Skeletal muscle tissue (tissue), 4 donors: ENCODE measurements around the gene ULBP3. TPM values are rescaled to one million over a fixed set of nuclear protein-coding genes. Genes with fewer than 3 reads are reported as not detected.
"Not testable (repeated sequence)": the region's sequence is repeated elsewhere in the genome, so short reads cannot be mapped to it uniquely, and the experiment has no call there.

Experiments
- H3K27ac ChIP-seq: one replicate; pipeline ENCODE4 v1.7.0; 2013; ENCODE audit warnings: mild to moderate bottlenecking, low read depth, low read length, inconsistent platforms
- H3K27me3 ChIP-seq, 3 donors: one replicate each; pipeline ENCODE4 v1.7.0; 2013; ENCODE audit warnings: low read length in 3 of 3; ENCODE audit not compliant: control insufficient read depth in 3 of 3, insufficient read depth in 3 of 3
- H3K36me3 ChIP-seq, 3 donors: one replicate each; pipeline ENCODE4 v1.7.0; 2013; ENCODE audit warnings: low read length in 3 of 3; ENCODE audit not compliant: control insufficient read depth in 3 of 3, insufficient read depth in 3 of 3
- H3K4me1 ChIP-seq, 3 donors: one replicate each; pipeline ENCODE4 v1.7.0; 2013; ENCODE audit warnings: low read length in 3 of 3, mild to moderate bottlenecking in 3 of 3; ENCODE audit not compliant: control insufficient read depth in 3 of 3, insufficient read depth in 3 of 3
- H3K4me3 ChIP-seq, 3 donors: one replicate each; pipeline ENCODE4 v1.7.0; 2013; ENCODE audit warnings: low read length in 3 of 3
- H3K9ac ChIP-seq, 3 donors: one replicate each; pipeline ENCODE4 v1.7.0; 2013; ENCODE audit warnings: low read length in 3 of 3, mild to moderate bottlenecking in 3 of 3, moderate library complexity in 2 of 3, low read depth in 1 of 3
- H3K9me3 ChIP-seq, 3 donors: one replicate each; pipeline ENCODE4 v1.7.0; 2013; ENCODE audit warnings: low read length in 3 of 3; ENCODE audit not compliant: control insufficient read depth in 3 of 3
- total RNA-seq: library from RNA; depleted of rRNA; stranded (reverse); fragments of >200 nt; gene quantifications from one replicate; pipeline ENCODE4 v1.2.3, GENCODE V29; 2014
- donor health status: Osteomylitis.

Gene ULBP3
- total RNA-seq, 1 donor from 2014 or later, result 1.0 TPM

- Histone ChIP-seq H3K4me3 (no peak overlapping the region), H3K4me1 (peaks cover 3 to 6% (median 6%) of the 10 kb centered on the region in 3 donors), H3K36me3 (no peaks in the 10 kb centered on the region), H3K9ac (no peak overlapping the region), H3K27me3 (peaks cover 2 to 5% (median 3%) of the 10 kb centered on the region in 3 donors), H3K9me3 (no peaks in the 10 kb centered on the region), H3K27ac (no peak overlapping the region)
Observed at GRCh38 chr6:150063640-150064039, 5.3 kb downstream of the ULBP3 start.

- not testable (repeated sequence) for H3K4me1 ChIP-seq, H3K9ac ChIP-seq, H3K27ac ChIP-seq, H3K36me3 ChIP-seq, H3K27me3 ChIP-seq, H3K4me3 ChIP-seq, H3K9me3 ChIP-seq
Observed at GRCh38 chr6:150059973-150060372, 8.9 kb downstream of the ULBP3 start.

GRCh38 chr6:150058986-150059385, 9.9 kb downstream of the ULBP3 start:
- H3K9ac ChIP-seq, result no peak overlapping the region
- peaks cover 3 to 6% (median 4%) of the 10 kb centered on the region in 3 donors for H3K27me3 ChIP-seq
- H3K4me1 ChIP-seq, result no peaks in the 10 kb centered on the region
- no peaks in the 10 kb centered on the region for H3K9me3 ChIP-seq
- no peak overlapping the region for H3K4me3 ChIP-seq
- H3K36me3 ChIP-seq, result no peaks in the 10 kb centered on the region
- H3K27ac ChIP-seq, result no peak overlapping the region

- H3K9me3 ChIP-seq, result no peaks in the 10 kb centered on the region
- H3K4me3 ChIP-seq, result no peak overlapping the region
- H3K36me3 ChIP-seq, result no peaks in the 10 kb centered on the region
- peaks cover 8 to 13% (median 10%) of the 10 kb centered on the region in 3 donors for H3K27me3 ChIP-seq
- no peaks in the 10 kb centered on the region for H3K4me1 ChIP-seq
- H3K9ac ChIP-seq, result no peak overlapping the region
- H3K27ac ChIP-seq, result no peak overlapping the region
Observed at GRCh38 chr6:150058231-150058792, 10.6 kb downstream of the ULBP3 start.

GRCh38 chr6:150057501-150057951, 11.4 kb downstream of the ULBP3 start:
- H3K27ac ChIP-seq, result no peak overlapping the region
- H3K9ac ChIP-seq, result no peak overlapping the region
- H3K27me3 ChIP-seq, result peaks cover 15 to 19% (median 15%) of the 10 kb centered on the region in 3 donors
- H3K9me3 ChIP-seq, result no peaks in the 10 kb centered on the region
- H3K36me3 ChIP-seq, result no peaks in the 10 kb centered on the region
- no peak overlapping the region for H3K4me3 ChIP-seq
- H3K4me1 ChIP-seq, result no peaks in the 10 kb centered on the region

GRCh38 chr6:150056916-150057315, 12.0 kb downstream of the ULBP3 start:
- Histone ChIP-seq H3K4me3 (no peak overlapping the region), H3K9me3 (no peaks in the 10 kb centered on the region), H3K4me1 (no peaks in the 10 kb centered on the region), H3K36me3 (no peaks in the 10 kb centered on the region), H3K27ac (no peak overlapping the region), H3K9ac (no peak overlapping the region), H3K27me3 (peaks cover 15 to 23% (median 21%) of the 10 kb centered on the region in 3 donors)

- Histone ChIP-seq H3K4me1 (no peaks in the 10 kb centered on the region), H3K36me3 (no peaks in the 10 kb centered on the region), H3K4me3 (no peak overlapping the region), H3K27me3 (peaks cover 17 to 25% (median 23%) of the 10 kb centered on the region in 3 donors), H3K9me3 (no peaks in the 10 kb centered on the region), H3K27ac (no peak overlapping the region), H3K9ac (no peak overlapping the region)
Observed at GRCh38 chr6:150056156-150056555, 12.8 kb downstream of the ULBP3 start.

GRCh38 chr6:150055131-150055530, 13.8 kb downstream of the ULBP3 start:
- Histone ChIP-seq H3K36me3 (no peaks in the 10 kb centered on the region), H3K4me3 (no peak overlapping the region), H3K27ac (no peak overlapping the region), H3K4me1 (no peaks in the 10 kb centered on the region), H3K9ac (no peak overlapping the region), H3K9me3 (no peaks in the 10 kb centered on the region), H3K27me3 (peaks cover 17 to 26% (median 25%) of the 10 kb centered on the region in 3 donors)

- H3K4me3 ChIP-seq, result no peak overlapping the region
- no peaks in the 10 kb centered on the region for H3K9me3 ChIP-seq
- H3K9ac ChIP-seq, result no peak overlapping the region
- H3K36me3 ChIP-seq, result no peaks in the 10 kb centered on the region
- H3K27me3 ChIP-seq, result peaks cover 17 to 26% (median 24%) of the 10 kb centered on the region in 3 donors
- no peak overlapping the region for H3K27ac ChIP-seq
- H3K4me1 ChIP-seq, result no peaks in the 10 kb centered on the region
Observed at GRCh38 chr6:150053450-150053849, 15.5 kb downstream of the ULBP3 start.

- Histone ChIP-seq H3K4me1 (no peaks in the 10 kb centered on the region), H3K4me3 (no peak overlapping the region), H3K27me3 (peaks cover 15 to 26% (median 22%) of the 10 kb centered on the region in 3 donors), H3K36me3 (no peaks in the 10 kb centered on the region), H3K9ac (no peak overlapping the region), H3K27ac (no peak overlapping the region), H3K9me3 (no peaks in the 10 kb centered on the region)
Observed at GRCh38 chr6:150050846-150051245, 18.1 kb downstream of the ULBP3 start.
